GM19372 (cell line): Measurements from ENCODE around the gene RHCG.
A peak's percentile ranks its signal among the peaks of the same experiment; 100 is the strongest.

Experiments
- ATAC-seq: cut with Tn5 transposase; IDR thresholded peaks from one replicate; pipeline ENCODE4 v1.9.1; 2021; ENCODE audit warnings: mild to moderate bottlenecking, low read depth, moderate library complexity; ENCODE audit not compliant: unreplicated experiment

RHCG gene

DNA sequence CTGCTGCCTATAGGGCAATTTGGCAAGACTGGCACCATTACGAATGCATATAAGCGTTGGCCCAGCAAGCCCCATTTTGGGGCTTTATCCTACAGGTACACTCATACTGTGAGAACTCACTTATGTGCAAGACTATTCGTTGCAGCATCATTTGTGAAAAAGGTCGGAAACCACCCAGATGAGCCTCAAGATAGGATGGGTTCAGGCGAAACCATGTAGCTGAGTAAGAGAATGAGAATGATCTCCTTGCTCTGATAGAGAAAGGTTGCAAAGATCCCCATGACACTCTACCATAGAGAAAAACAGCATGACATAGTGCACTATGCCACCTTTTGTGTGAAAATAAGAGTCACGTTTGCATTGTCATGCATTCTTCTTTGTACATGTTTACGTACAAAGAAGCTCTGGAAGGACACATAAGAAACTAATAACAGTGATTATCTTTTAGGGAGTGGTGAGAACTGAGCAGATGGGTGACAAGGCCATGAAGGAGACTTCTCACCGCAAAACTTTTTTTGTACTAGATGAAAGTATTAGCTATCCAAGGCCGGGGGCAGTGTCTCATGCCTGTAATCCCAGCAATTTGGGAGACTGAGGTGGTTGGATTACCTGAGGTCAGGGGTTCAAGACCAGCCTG lies 50.0 kb downstream of the RHCG start:
- no peak for ATAC-seq

- ATAC-seq: no peak
These were observed 50.9 kb downstream of the RHCG start for GRCh38 chr15:89445518-89445917.

- no peak for ATAC-seq
These were observed 51.9 kb downstream of the RHCG start for GRCh38 chr15:89444241-89445225.

DNA sequence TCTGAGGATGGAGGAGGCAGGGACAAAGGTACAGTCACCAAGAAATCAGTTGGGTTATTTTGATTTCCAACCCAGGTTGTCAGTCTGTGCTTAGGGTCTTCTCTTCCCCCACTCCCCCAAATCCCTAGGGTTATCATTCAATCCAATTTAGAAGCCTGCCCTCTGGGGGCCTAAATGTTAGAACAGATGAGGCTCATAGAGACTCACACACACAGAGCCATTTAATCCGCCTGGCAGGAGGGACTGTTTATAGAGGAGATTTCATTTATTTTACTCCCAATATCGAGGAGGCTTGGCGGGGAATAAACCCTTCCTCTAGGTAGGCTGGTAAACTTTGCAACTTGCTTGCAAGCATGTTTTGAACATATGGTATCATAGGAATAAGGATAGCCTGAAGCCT lies 52.8 kb downstream of the RHCG start:
- ATAC-seq: no peak

- no peak for ATAC-seq
These were observed 53.6 kb downstream of the RHCG start for GRCh38 chr15:89442671-89443307.

DNA sequence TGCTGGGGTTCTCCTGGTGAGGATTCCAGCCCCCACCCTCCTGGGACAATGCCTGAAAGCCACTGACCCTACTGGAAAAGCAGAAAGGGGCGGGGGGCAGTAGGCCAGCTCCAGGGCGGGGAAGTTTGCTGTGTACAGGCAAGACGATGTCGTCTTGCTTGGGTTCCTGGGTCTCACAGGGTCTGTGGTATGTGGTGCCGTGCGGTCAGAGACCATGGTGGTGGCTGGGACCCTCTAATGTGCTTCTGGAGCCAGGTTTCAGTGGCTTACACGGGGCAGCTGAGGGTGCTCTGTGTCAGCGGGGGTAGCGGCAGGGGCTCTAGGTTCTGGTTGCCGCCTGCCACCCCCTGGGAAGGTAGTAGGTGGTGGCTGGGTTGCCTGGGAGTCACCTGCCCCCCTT lies 54.2 kb downstream of the RHCG start:
- ATAC-seq: no peak

GRCh38 chr15:89441295-89441812 lies 55.0 kb downstream of the RHCG start:
- ATAC-seq: peak; percentile 96

- ATAC-seq: no peak
These were observed 56.6 kb downstream of the RHCG start for GRCh38 chr15:89439764-89440163.

DNA sequence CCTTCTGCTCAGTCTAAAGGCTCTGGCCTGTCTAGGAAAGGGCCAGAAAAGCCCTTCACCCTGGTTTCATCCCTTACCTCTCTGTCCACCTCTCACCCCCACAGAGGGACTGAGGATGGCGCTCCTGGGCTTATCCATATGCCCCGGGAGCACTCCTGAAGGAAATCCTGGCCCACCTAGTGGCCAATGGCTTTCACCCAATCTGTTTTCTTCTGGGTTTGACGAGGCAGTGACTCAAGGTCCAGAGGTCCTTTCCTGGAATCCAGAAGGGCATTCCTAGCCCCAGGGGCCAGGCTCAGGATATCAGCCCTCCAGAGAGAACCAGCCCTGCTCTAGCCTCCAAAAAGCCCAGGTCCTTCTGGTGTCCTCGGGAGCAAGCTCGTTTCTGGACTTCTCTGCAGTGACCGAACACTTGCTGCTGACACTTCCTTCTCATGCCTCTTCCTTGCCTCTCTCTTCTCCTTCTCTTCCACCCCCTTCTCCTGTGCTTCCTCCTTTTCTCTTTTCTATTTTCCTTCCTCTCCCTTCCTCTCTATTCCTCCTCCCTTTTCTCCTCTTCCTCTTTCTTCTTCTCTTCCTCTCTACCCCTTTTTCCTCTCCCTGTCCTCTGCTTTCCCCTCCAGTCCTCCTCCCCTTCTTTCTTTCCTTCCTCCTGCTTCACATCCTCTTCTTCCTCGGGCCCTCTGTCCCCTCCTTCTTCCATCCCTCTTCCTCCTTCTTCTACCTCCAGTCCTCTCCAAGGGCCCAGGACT lies 59.6 kb downstream of the RHCG start:
- no peak for ATAC-seq

DNA sequence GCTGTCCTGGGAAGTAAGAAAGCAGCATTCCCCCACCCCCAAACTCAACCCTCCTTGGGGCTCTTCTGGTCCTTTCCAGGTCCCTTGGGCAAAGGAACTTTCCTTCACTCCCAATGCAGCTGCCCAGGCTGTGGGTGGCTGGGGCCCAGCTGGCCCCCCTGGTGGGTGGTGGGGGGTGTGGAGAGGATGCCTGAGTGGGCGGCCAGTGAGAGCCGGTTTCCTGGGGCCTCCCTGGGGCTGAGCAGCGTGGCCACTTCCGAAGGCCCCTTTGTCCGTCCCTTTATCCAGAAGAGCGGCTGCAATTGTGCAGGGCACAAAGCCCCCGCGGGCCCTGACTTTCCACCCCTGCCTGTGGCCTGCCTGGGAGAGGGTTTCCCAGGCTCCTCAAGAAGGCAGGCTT lies 61.0 kb downstream of the RHCG start:
- no peak for ATAC-seq

DNA sequence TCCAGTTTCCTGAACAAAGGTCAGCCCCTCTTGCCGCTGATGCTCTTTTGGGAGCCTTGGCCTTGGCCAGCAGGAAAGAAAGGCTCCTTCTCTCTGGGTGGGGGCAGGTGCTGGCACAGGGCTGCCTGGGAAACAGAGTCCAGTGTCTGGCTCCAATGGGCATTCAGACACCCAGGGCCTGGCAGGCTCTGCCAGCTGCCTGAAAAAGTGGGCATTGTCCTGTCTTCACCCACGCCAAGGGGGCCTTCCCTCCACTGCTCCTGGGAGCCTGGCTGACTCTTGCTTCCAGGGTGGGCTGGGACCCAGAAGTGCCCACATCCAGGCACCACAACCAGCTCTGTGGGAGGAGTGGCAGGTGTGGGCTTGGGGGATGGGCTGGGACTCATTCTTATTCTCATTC lies 62.7 kb downstream of the RHCG start:
- ATAC-seq: no peak

DNA sequence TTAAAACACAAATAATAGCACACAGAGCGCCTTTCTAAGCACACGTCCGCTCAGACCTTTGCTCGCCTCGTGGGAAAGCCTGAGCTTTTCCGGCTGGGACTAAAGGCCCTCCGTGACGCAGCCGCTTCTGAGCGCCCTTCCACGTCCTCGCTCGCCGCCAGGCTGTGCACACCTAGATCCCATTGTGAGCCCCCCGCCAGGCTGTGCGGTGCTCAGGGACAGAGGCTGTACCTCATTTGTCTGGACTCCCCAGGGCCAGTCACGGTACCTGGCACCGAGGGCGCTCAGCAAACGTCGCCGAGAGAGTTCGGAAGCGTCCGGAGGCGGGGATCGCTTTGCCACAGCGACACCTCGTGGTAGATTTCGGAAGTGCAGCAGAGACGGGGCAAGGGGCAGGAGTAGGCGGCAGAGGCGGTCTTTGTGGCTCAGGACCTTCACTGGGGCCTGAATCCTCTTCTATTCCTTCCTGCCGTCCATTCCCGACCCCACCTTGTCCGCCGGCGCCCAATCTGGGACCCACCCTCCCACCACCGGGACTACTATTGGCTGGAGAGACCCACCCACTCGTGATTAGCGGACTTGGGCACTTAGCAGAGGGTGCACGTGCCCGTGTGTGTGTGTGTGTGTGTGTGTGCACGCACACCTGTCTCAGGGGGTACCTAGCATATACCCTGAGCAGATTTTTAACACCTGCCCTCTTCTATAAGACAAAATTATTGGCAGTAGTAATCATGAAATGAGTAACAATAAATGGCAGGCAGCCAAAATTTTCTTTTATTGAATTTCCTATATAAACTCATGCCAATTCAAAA lies 65.6 kb downstream of the RHCG start:
- ATAC-seq: peak; percentile 87

DNA sequence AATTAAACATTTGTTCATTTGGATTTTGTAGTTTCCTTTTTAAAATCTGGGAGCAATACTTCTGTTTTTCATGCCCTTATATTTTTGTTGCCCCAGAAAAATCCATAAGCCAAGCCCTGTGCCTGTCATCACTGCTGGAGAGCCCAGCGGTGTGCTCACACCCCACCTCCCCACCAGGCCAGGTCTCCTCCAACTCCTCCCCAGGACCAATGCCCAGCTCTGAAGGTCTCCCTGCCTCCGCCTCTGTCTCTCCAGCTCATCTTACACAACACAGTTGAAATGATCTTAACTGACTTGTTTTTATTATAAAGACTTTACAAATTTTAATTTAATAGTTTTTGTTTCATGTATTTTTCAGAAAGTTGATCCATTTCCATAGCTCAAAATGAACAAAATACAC lies 66.4 kb downstream of the RHCG start:
- no peak for ATAC-seq

- ATAC-seq: no peak
These were observed 67.4 kb downstream of the RHCG start for GRCh38 chr15:89429023-89429422.

DNA sequence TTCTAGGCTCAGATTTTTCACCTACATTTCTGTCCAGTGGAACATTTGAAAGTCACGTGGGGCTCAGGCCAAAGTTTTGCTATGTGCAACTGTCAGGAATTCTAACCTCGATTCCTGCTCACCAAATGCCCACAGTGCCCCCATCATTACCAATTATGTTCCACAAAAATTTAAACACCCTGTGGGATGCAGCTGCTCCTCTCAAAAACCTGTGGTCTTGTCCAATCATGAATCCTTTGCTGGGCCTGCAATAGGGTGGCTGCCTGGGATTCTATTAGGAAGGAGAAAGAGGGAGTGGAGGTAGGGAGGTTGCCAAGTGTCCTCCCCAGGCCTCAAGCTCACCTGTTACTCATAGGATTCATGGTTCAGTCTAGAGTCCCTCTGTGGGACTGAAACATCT lies 68.1 kb downstream of the RHCG start:
- ATAC-seq: no peak

DNA sequence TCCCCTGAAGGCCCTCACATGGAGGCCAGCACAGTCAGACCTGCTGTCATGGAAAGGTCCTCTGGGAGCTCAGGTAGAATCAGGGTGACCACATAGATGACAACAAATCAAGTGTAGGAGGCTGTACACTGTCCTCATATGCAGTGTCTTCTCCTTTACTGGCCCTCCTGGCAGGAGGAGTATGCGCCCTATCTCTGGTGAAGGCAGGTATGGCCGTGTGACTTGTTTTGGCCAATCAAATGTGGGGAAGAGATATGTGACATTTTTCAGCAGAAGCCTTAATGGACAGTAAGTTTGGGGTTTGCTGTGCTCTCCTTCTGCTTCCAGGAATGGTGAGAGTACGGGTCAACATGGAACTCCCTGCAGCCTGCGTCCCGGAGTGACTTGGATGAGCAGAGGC lies 69.9 kb downstream of the RHCG start:
- ATAC-seq: no peak

DNA sequence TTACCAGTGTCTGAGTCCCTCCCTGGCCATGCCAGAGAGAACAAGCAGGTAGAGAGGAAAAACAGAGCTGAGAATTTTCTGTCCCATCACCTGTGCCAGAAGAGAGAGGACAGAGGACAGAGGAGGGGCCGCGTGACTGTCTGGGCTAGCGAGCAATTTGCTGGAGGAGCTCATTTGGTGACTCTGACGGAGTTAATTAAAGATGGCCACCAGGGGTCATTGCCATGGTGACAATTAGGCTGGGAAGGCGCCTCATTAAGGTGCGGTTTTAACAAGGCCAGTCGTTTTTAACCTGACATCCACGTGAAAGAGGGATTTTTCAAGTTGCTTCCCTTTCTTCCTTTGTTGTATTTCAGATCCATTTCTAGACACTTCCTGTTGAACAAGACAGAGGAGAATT lies 72.4 kb downstream of the RHCG start:
- no peak for ATAC-seq
